SK-N-SH (cell line): ENCODE results near the gene C11orf42. TPM values are rescaled to one million over a fixed set of nuclear protein-coding genes. Genes with fewer than 3 reads are reported as not detected.

Source experiments
- CTCF ChIA-PET: fragments of 300-600, 350-600 bp; formaldehyde crosslinking; extraction: SDS; loops from one replicate; lab custom pipeline; 2021; lab: Yijun Ruan, JAX
- POLR2A ChIA-PET: fragments of 350-600 bp; sonication (Branson Sonifier 250); formaldehyde crosslinking; extraction: SDS; loops from one replicate; lab custom pipeline; 2020; ENCODE audit warnings: antibody characterized with exemption, inconsistent platforms; lab: Yijun Ruan, JAX
- DNase-seq: peaks from one replicate; pipeline ENCODE4 v3.0.0; 2012
- H2AFZ ChIP-seq: fragments of 200-600 bp; sonication (generic); 2 replicates; pipeline ENCODE4 v1.8.1; 2016; ENCODE audit warnings: antibody characterized with exemption, mild to moderate bottlenecking, low read depth
- H3F3A ChIP-seq: fragments of 200-600 bp; sonication (generic); replicated peaks from 2 replicates; pipeline ENCODE3; 2016; ENCODE audit warnings: antibody characterized with exemption, mild to moderate bottlenecking; ENCODE audit not compliant: insufficient read depth
- H3K27ac ChIP-seq, 2 experiments: fragments of 200-500 bp in 1 of 2; fragments of 200-600 bp in 1 of 2; sonication (Bioruptor generic) in 1 of 2; sonication (generic), shearing (Covaris generic) in 1 of 2; 2 replicates each; pipeline versions ENCODE4 v1.5.1 to v1.6.1; 2014 to 2016; ENCODE audit warnings: low read depth in 2 of 2, inconsistent platforms in 1 of 2, low read length in 1 of 2, mild to moderate bottlenecking in 1 of 2, mixed read lengths in 1 of 2
- H3K27me3 ChIP-seq: fragments of 200-600 bp; sonication (generic), shearing (Covaris generic); 2 replicates; pipeline ENCODE4 v1.6.1; 2016; ENCODE audit warnings: mixed run types; ENCODE audit not compliant: insufficient read depth
- H3K36me3 ChIP-seq, 2 experiments: fragments of 200-500 bp in 1 of 2; fragments of 200-600 bp in 1 of 2; sonication (Bioruptor generic) in 1 of 2; sonication (generic) in 1 of 2; replicated peaks in 1 of 2; 2 replicates each; pipeline versions ENCODE3 to v1.5.1; 2014 to 2016; ENCODE audit warnings: low read length in 1 of 2, mild to moderate bottlenecking in 1 of 2; ENCODE audit not compliant: insufficient read depth in 2 of 2, control insufficient read depth in 1 of 2
- H3K4me1 ChIP-seq, 2 experiments: fragments of 200-500 bp in 1 of 2; fragments of 200-600 bp in 1 of 2; sonication (Bioruptor generic) in 1 of 2; sonication (generic), shearing (Covaris generic) in 1 of 2; 2 replicates each; pipeline versions ENCODE4 v1.5.1 to v1.6.1; 2014 to 2016; ENCODE audit warnings: low read depth in 1 of 2, low read length in 1 of 2, mixed run types in 1 of 2; ENCODE audit not compliant: insufficient read depth in 2 of 2, control insufficient read depth in 1 of 2
- H3K4me2 ChIP-seq: fragments of 200-600 bp; sonication (generic), shearing (Covaris generic); 2 replicates; pipeline ENCODE4 v1.6.1; 2017; ENCODE audit warnings: mixed run types
- H3K4me3 ChIP-seq, 2 experiments: fragments of 200-500 bp in 1 of 2; fragments of 200-600 bp in 1 of 2; sonication (Bioruptor generic) in 1 of 2; sonication (generic), shearing (Covaris generic) in 1 of 2; 2 replicates each; pipeline versions ENCODE4 v1.5.1 to v1.8.1; 2014 to 2016; ENCODE audit warnings: low read depth in 2 of 2, inconsistent platforms in 1 of 2, low read length in 1 of 2, mild to moderate bottlenecking in 1 of 2, mixed read lengths in 1 of 2, moderate library complexity in 1 of 2
- H3K79me2 ChIP-seq: fragments of 200-600 bp; sonication (generic); 2 replicates; pipeline ENCODE4 v1.8.1; 2017; ENCODE audit warnings: mild to moderate bottlenecking; ENCODE audit not compliant: insufficient read depth
- H3K9ac ChIP-seq: fragments of 200-600 bp; sonication (generic); 2 replicates; pipeline ENCODE4 v1.6.1; 2017; ENCODE audit warnings: mixed run types
- H3K9me2 ChIP-seq: fragments of 200-600 bp; sonication (generic); 2 replicates; pipeline ENCODE4 v1.6.1; 2017; ENCODE audit warnings: mixed run types
- H3K9me3 ChIP-seq: fragments of 200-600 bp; sonication (generic); 2 replicates; pipeline ENCODE4 v1.6.1; 2017; ENCODE audit warnings: mixed run types, mild to moderate bottlenecking, moderate library complexity
- H4K20me1 ChIP-seq: fragments of 200-600 bp; sonication (generic); 2 replicates; pipeline ENCODE4 v1.6.1; 2017; ENCODE audit warnings: mild to moderate bottlenecking, mixed run types; ENCODE audit not compliant: insufficient read depth
- EP300 ChIP-seq, 2 experiments: IDR thresholded peaks; 2 replicates each; pipeline versions ENCODE4 v1.4.0 to v1.6.1; 2012; ENCODE audit warnings: borderline replicate concordance in 1 of 2, low read depth in 1 of 2, low read length in 1 of 2
- FOXM1 ChIP-seq: IDR thresholded peaks from 2 replicates; pipeline ENCODE4 v1.4.0; 2012; ENCODE audit warnings: low read depth, mild to moderate bottlenecking
- GABPA ChIP-seq: IDR thresholded peaks from 2 replicates; pipeline ENCODE4 v1.4.0; 2012; ENCODE audit warnings: low read depth, mild to moderate bottlenecking
- JUND ChIP-seq: IDR thresholded peaks from 2 replicates; pipeline ENCODE4 v1.4.0; 2012
- MEF2A ChIP-seq: IDR thresholded peaks from 2 replicates; pipeline ENCODE4 v1.4.0; 2012; ENCODE audit warnings: low read depth, borderline replicate concordance
- MXI1 ChIP-seq: IDR thresholded peaks from 2 replicates; pipeline ENCODE4 v1.6.1; 2012; ENCODE audit warnings: mild to moderate bottlenecking, low read depth, low read length, improper control_type of control experiment
- NFIC ChIP-seq: IDR thresholded peaks from 2 replicates; pipeline ENCODE4 v1.4.0; 2012; ENCODE audit warnings: borderline replicate concordance
- NRF1 ChIP-seq: IDR thresholded peaks from 2 replicates; pipeline ENCODE4 v1.6.1; 2012; ENCODE audit warnings: low read depth, mild to moderate bottlenecking, low read length
- RCOR1 ChIP-seq: fragments of 150-350 bp; IDR thresholded peaks from 2 replicates; pipeline ENCODE4 v1.6.1; 2017; ENCODE audit warnings: antibody characterized with exemption, low read length
- RXRA ChIP-seq: IDR thresholded peaks from 2 replicates; pipeline ENCODE4 v1.4.0; 2012; ENCODE audit warnings: low read depth, mild to moderate bottlenecking, borderline replicate concordance
- SIN3A ChIP-seq: IDR thresholded peaks from 2 replicates; pipeline ENCODE4 v1.6.1; 2012; ENCODE audit warnings: low read depth, mild to moderate bottlenecking, low read length, moderate library complexity, borderline replicate concordance
- SMC3 ChIP-seq: IDR thresholded peaks from 2 replicates; pipeline ENCODE4 v1.6.1; 2012; ENCODE audit warnings: low read depth, low read length, improper control_type of control experiment
- TEAD4 ChIP-seq: IDR thresholded peaks from 2 replicates; pipeline ENCODE4 v1.4.0; 2012; ENCODE audit warnings: mild to moderate bottlenecking, borderline replicate concordance; ENCODE audit not compliant: insufficient read depth
- WGBS: methylation state at CpG from one replicate; pipeline ENCODE4 v1.1.6; 2017; ENCODE audit warnings: low lambda C conversion rate; 5-methylcytosine and 5-hydroxymethylcytosine counted together
- polyA plus RNA-seq, 3 experiments: library from polyadenylated mRNA; depleted of rRNA; stranded (reverse); fragments of >200 nt; gene quantifications; 2 replicates each; pipeline ENCODE4 v1.2.3, GENCODE V29; 2012
- TF ChIP-seq, protein P1 (sequence below): IDR thresholded peaks from 2 replicates; pipeline ENCODE4; 2012
- TF ChIP-seq, protein P2 (sequence below): IDR thresholded peaks from 2 replicates; pipeline ENCODE4 v1.4.0; 2012; ENCODE audit warnings: low read depth
- TF ChIP-seq, protein P3 (sequence below): IDR thresholded peaks from 2 replicates; pipeline ENCODE4 v1.6.1; 2012; ENCODE audit warnings: mild to moderate bottlenecking, low read depth, low read length, moderate library complexity
- TF ChIP-seq, protein P4 (sequence below): fragments of 150-350 bp; IDR thresholded peaks from 2 replicates; pipeline ENCODE4 v1.6.1; 2016; ENCODE audit warnings: mild to moderate bottlenecking, low read depth, low read length

Gene C11orf42
- polyA plus RNA-seq, 1 of the 3 experiments (the other 2 are of a cell fraction), result not detected

DNA sequence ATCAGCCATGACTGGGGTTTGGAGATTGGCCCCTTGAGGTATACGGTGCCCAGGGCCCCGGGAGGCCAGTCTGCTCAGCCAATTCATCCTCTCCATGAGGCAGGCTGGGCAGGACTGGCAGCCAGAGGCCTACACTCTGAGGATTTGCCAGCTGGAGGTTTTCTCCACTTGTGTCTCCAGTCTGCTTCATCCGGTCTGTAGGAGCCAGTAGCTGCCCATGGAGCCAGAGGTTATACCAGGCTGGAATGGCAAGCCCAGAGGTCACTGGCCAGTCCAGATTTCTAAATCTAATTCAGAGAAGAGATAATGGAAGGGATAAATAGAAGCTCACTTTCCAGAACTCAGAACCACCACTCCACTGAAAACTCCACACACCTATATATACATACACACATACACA is 19.1 kb downstream of the C11orf42 start:
- no peaks in the 10 kb centered on the region for H3K4me1 ChIP-seq
- POLR2A ChIA-PET, result interaction anchor here (0.7 kb wide), 1 partner anchor 11 kb away, joined by 4 read pairs; the partner anchor contains the start of gene FHIP1B
- H3K4me2 ChIP-seq, result no peak overlapping the region
- H4K20me1 ChIP-seq, result peaks cover 18% of the 10 kb centered on the region; the same call in 1 of the 2 replicates
- WGBS, result no CpG with 5 or more reads among the region's 3 CpGs
- no peak overlapping the region for H2AFZ ChIP-seq
- no peaks in the 10 kb centered on the region for H3K9me3 ChIP-seq
- CTCF ChIA-PET, result interaction anchor here (1.1 kb wide), 2 partner anchors 13 to 139 kb away, joined by 3 read pairs; no protein-coding TSS in a partner anchor
- no peaks in the 10 kb centered on the region for H3F3A ChIP-seq
- no peak overlapping the region; a peak in 1 of 4 replicates for H3K27ac ChIP-seq
- TF ChIP-seq NFIC (no peak), RCOR1 (no peak), EP300 (IDR thresholded peaks at IDR 0.05; ENCODE audit: borderline replicate concordance in 1 of 2, low read depth in 1 of 2, low read length in 1 of 2) (no peak), RXRA (no peak)
- TF ChIP-seq, all 33 proteins: peak for 0
- Histone ChIP-seq H3K79me2 (peaks cover 32% of the 10 kb centered on the region), H3K9ac (no peak overlapping the region), H3K27me3 (no peaks in the 10 kb centered on the region), H3K9me2 (no peaks in the 10 kb centered on the region), H3K36me3 (peaks cover 16 to 51% of the 10 kb centered on the region in 2 experiments), H3K4me3 (no peak overlapping the region)
- no peak for DNase-seq

DNA sequence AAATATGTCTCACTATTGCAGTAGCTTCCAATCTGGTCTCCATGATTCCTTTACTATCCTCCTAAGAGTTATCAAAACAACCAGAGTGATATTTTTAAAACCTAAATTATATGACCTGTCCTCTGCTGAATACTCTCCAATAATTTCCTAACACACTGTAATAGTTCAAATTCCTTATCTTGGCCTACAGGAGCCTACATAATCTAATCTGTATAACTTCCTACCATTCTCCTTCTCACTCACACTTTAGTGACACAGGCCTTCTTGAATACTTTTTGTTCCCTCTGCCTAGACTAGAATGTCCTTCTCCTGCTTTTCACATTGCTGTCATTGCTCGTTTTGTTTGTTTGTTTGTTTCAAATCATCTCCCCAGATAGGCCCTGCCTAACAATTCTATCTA is 19.7 kb downstream of the C11orf42 start:
- no peak overlapping the region for H3K27ac ChIP-seq
- POLR2A ChIA-PET, result interaction anchor here (0.7 kb wide), 1 partner anchor 10 kb away, joined by 4 read pairs; the partner anchor contains the start of gene FHIP1B
- no peaks in the 10 kb centered on the region for H3K27me3 ChIP-seq
- no peak overlapping the region for H3K9ac ChIP-seq
- no peaks in the 10 kb centered on the region for H3K4me1 ChIP-seq
- H3K79me2 ChIP-seq, result peaks cover 37% of the 10 kb centered on the region
- no peak overlapping the region for H3K4me3 ChIP-seq
- DNase-seq, result no peak
- 53% methylated on average over 1 of the region's 1 CpG for WGBS
- H3K9me2 ChIP-seq, result no peaks in the 10 kb centered on the region
- CTCF ChIA-PET, result interaction anchor here (1.1 kb wide), 1 partner anchor 12 kb away, joined by 3 read pairs; no protein-coding TSS in a partner anchor
- no peak overlapping the region for H3K4me2 ChIP-seq
- peaks cover 23% of the 10 kb centered on the region; the same call in 1 of the 2 replicates for H4K20me1 ChIP-seq
- H3K9me3 ChIP-seq, result no peaks in the 10 kb centered on the region
- H3F3A ChIP-seq, result no peaks in the 10 kb centered on the region
- TF ChIP-seq, protein P1, sequence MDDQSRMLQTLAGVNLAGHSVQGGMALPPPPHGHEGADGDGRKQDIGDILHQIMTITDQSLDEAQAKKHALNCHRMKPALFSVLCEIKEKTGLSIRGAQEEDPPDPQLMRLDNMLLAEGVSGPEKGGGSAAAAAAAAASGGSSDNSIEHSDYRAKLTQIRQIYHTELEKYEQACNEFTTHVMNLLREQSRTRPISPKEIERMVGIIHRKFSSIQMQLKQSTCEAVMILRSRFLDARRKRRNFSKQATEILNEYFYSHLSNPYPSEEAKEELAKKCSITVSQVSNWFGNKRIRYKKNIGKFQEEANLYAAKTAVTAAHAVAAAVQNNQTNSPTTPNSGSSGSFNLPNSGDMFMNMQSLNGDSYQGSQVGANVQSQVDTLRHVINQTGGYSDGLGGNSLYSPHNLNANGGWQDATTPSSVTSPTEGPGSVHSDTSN, result no peak
- TF ChIP-seq MXI1 (no peak), TEAD4 (no peak), SIN3A (no peak), MEF2A (no peak), JUND (no peak)
- TF ChIP-seq, protein P2, sequence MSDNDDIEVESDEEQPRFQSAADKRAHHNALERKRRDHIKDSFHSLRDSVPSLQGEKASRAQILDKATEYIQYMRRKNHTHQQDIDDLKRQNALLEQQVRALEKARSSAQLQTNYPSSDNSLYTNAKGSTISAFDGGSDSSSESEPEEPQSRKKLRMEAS, result no peak
- TF ChIP-seq, all 33 proteins: peak for 0
- no peak overlapping the region for H2AFZ ChIP-seq
- peaks cover 16 to 47% of the 10 kb centered on the region in 2 experiments for H3K36me3 ChIP-seq

DNA sequence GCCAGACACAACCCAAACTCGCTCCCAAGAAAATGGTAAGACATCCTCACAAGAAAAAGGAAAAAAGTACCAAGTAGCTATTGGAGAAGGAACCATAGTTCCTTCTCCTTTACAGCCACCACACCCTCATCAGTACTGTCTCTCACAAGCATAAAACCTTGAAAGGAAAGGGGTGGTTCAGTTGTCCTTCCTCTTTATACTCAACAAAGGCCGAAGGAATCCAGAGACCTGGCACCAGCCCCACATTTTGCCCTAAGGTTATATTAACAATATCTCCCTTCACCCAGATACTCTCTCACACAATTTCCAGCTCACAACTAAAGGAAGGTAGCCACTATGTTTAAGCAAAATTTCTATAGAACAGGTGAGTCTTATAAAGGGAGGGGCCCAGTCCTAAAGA is 20.5 kb downstream of the C11orf42 start:
- peaks cover 44% of the 10 kb centered on the region for H3K79me2 ChIP-seq
- no peak overlapping the region for H3K4me3 ChIP-seq
- DNase-seq, result no peak
- H3K27ac ChIP-seq, result no peak overlapping the region
- H3F3A ChIP-seq, result no peaks in the 10 kb centered on the region
- no peaks in the 10 kb centered on the region for H3K4me1 ChIP-seq
- peaks cover 29% of the 10 kb centered on the region; the same call in 1 of the 2 replicates for H4K20me1 ChIP-seq
- POLR2A ChIA-PET, result no interaction called here
- peaks cover 8 to 38% of the 10 kb centered on the region in 2 experiments for H3K36me3 ChIP-seq
- 93% methylated on average over 2 of the region's 2 CpGs for WGBS
- no peaks in the 10 kb centered on the region for H3K9me3 ChIP-seq
- CTCF ChIA-PET, result no interaction called here
- H3K9me2 ChIP-seq, result no peaks in the 10 kb centered on the region
- no peak overlapping the region for H3K4me2 ChIP-seq
- no peak overlapping the region for H3K9ac ChIP-seq
- H3K27me3 ChIP-seq, result no peaks in the 10 kb centered on the region
- H2AFZ ChIP-seq, result no peak overlapping the region
- TF ChIP-seq, protein P3, sequence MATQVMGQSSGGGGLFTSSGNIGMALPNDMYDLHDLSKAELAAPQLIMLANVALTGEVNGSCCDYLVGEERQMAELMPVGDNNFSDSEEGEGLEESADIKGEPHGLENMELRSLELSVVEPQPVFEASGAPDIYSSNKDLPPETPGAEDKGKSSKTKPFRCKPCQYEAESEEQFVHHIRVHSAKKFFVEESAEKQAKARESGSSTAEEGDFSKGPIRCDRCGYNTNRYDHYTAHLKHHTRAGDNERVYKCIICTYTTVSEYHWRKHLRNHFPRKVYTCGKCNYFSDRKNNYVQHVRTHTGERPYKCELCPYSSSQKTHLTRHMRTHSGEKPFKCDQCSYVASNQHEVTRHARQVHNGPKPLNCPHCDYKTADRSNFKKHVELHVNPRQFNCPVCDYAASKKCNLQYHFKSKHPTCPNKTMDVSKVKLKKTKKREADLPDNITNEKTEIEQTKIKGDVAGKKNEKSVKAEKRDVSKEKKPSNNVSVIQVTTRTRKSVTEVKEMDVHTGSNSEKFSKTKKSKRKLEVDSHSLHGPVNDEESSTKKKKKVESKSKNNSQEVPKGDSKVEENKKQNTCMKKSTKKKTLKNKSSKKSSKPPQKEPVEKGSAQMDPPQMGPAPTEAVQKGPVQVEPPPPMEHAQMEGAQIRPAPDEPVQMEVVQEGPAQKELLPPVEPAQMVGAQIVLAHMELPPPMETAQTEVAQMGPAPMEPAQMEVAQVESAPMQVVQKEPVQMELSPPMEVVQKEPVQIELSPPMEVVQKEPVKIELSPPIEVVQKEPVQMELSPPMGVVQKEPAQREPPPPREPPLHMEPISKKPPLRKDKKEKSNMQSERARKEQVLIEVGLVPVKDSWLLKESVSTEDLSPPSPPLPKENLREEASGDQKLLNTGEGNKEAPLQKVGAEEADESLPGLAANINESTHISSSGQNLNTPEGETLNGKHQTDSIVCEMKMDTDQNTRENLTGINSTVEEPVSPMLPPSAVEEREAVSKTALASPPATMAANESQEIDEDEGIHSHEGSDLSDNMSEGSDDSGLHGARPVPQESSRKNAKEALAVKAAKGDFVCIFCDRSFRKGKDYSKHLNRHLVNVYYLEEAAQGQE, result no peak
- TF ChIP-seq SMC3, result no peak
- TF ChIP-seq NRF1, result no peak
- TF ChIP-seq TEAD4, result no peak
- TF ChIP-seq, protein P4, sequence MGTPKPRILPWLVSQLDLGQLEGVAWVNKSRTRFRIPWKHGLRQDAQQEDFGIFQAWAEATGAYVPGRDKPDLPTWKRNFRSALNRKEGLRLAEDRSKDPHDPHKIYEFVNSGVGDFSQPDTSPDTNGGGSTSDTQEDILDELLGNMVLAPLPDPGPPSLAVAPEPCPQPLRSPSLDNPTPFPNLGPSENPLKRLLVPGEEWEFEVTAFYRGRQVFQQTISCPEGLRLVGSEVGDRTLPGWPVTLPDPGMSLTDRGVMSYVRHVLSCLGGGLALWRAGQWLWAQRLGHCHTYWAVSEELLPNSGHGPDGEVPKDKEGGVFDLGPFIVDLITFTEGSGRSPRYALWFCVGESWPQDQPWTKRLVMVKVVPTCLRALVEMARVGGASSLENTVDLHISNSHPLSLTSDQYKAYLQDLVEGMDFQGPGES, result no peak
- TF ChIP-seq FOXM1, result no peak
- TF ChIP-seq MXI1, result no peak
- TF ChIP-seq GABPA, result no peak
